Suprapubic skin (tissue), 4 donors: Measurements from ENCODE around the gene MBD3L2B.
"Not testable (repeated sequence)": the region's sequence is repeated elsewhere in the genome, so short reads cannot be mapped to it uniquely, and the experiment has no call there.

ENCODE experiments used
- POLR2A ChIP-seq, 2 donors: fragments of 450-650 bp; IDR thresholded peaks; one replicate each; pipeline ENCODE4 v1.6.1; 2017; ENCODE audit warnings: antibody characterized with exemption in 2 of 2, mild to moderate bottlenecking in 2 of 2, moderate library complexity in 2 of 2
- POLR2AphosphoS5 ChIP-seq, 3 donors: sonication (generic); formaldehyde crosslinking; IDR thresholded peaks; one replicate each; pipeline ENCODE4 v1.6.1; 2017; ENCODE audit warnings: antibody characterized with exemption in 3 of 3
- TF ChIP-seq, protein P1 (sequence below), 2 donors: fragments of 200-600 bp in 1 of 2; fragments of 450-650 bp in 1 of 2; sonication (generic) in 1 of 2; IDR thresholded peaks; one replicate each; pipeline ENCODE4 v1.5.1; 2016 to 2019; ENCODE audit warnings: antibody characterized with exemption in 2 of 2, mild to moderate bottlenecking in 1 of 2, moderate library complexity in 1 of 2

DNA sequence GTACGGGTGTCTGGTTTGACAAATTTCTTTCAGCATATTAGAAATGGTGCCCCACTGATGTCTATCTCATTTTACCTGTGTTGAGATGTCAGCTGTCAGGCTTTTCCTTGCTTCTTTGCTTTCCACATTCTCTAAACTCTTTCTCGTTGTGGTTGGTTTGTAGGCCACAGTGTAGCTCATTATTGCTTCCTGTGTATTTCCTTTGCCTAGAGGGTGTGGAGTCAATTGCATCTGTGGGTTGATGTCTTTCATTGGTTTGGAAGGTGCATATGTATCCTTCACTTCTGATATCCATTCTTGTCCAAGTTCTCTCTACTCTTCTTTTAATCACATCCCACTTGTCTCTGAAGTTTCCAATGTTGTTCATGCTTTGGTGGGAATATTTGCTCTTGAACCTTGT, 20.3 kb upstream of the MBD3L2B start:
- TF ChIP-seq, protein P1, sequence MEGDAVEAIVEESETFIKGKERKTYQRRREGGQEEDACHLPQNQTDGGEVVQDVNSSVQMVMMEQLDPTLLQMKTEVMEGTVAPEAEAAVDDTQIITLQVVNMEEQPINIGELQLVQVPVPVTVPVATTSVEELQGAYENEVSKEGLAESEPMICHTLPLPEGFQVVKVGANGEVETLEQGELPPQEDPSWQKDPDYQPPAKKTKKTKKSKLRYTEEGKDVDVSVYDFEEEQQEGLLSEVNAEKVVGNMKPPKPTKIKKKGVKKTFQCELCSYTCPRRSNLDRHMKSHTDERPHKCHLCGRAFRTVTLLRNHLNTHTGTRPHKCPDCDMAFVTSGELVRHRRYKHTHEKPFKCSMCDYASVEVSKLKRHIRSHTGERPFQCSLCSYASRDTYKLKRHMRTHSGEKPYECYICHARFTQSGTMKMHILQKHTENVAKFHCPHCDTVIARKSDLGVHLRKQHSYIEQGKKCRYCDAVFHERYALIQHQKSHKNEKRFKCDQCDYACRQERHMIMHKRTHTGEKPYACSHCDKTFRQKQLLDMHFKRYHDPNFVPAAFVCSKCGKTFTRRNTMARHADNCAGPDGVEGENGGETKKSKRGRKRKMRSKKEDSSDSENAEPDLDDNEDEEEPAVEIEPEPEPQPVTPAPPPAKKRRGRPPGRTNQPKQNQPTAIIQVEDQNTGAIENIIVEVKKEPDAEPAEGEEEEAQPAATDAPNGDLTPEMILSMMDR (IDR thresholded peaks at IDR 0.05), result not testable (repeated sequence)
- not testable (repeated sequence) for TF ChIP-seq POLR2A, POLR2AphosphoS5 (IDR thresholded peaks at IDR 0.05)
